Peyer's patch (tissue), 4 donors: ENCODE data around the gene PCBP1. TPM values are rescaled to one million over a fixed set of nuclear protein-coding genes. Genes with fewer than 3 reads are reported as not detected.
A peak's percentile ranks its signal among the peaks of the same experiment; 100 is the strongest.
"Not testable (repeated sequence)": the region's sequence is repeated elsewhere in the genome, so short reads cannot be mapped to it uniquely, and the experiment has no call there.

Source experiments
- DNase-seq, 3 donors: peaks; one replicate each; pipeline ENCODE4 v3.0.0-alpha.2; 2017 to 2019
- H3K27ac ChIP-seq, 4 donors: fragments of 200-600 bp; sonication (generic); one replicate each; pipeline ENCODE4 v1.5.1; 2016 to 2019
- H3K27me3 ChIP-seq, 2 donors: fragments of 200-600 bp; sonication (generic); one replicate each; pipeline ENCODE4 v1.5.1; 2019
- H3K36me3 ChIP-seq, 3 donors: fragments of 200-600 bp; sonication (generic); one replicate each; pipeline ENCODE4 v1.5.1; 2016 to 2019
- H3K4me1 ChIP-seq, 4 donors: fragments of 200-600 bp; sonication (generic); one replicate each; pipeline ENCODE4 v1.5.1; 2016 to 2019
- H3K4me3 ChIP-seq, 4 donors: fragments of 200-600 bp; sonication (generic); 1 replicate in 3 of 4; 2 replicates in 1 of 4; pipeline ENCODE4 v1.5.1; 2016 to 2019; ENCODE audit warnings: mild to moderate bottlenecking in 1 of 4
- H3K9me3 ChIP-seq, 4 donors: fragments of 200-600 bp; sonication (generic); one replicate each; pipeline ENCODE4 v1.5.1; 2016 to 2019; ENCODE audit warnings: mild to moderate bottlenecking in 1 of 4
- CTCF ChIP-seq, 6 experiments: fragments of 450-650 bp in 4 of 6; fragments of 200-600 bp in 2 of 6; sonication (generic) in 1 of 6; IDR thresholded peaks; one replicate each; pipeline ENCODE4 v1.5.1; 2017 to 2019; ENCODE audit warnings: antibody characterized with exemption in 6 of 6, mild to moderate bottlenecking in 3 of 6, moderate library complexity in 1 of 6
- POLR2A ChIP-seq, 2 donors: fragments of 450-650 bp; IDR thresholded peaks; one replicate each; pipeline ENCODE4 v1.5.1; 2017; ENCODE audit warnings: antibody characterized with exemption in 2 of 2, mild to moderate bottlenecking in 2 of 2, moderate library complexity in 2 of 2
- total RNA-seq, 4 donors: library from RNA; depleted of rRNA; stranded (reverse); fragments of >200 nt; gene quantifications; one replicate each; pipeline ENCODE4 v1.1.0, GENCODE V29; 2016

Gene PCBP1
- total RNA-seq, 4 donors from 2014 or later = 129 to 152 (median 134) TPM

GRCh38 chr2:70050631-70051425 lies 36.4 kb upstream of the PCBP1 start:
- Histone ChIP-seq H3K4me3 (no peak overlapping the region), H3K36me3 (peaks cover 0 to 47% (median 3%) of the 10 kb centered on the region in 3 donors), H3K4me1 (no peaks in the 10 kb centered on the region), H3K27me3 (no peaks in the 10 kb centered on the region), H3K27ac (no peak overlapping the region), H3K9me3 (no peaks in the 10 kb centered on the region)
- DNase-seq = no peak
- TF ChIP-seq POLR2A (IDR thresholded peaks at IDR 0.05) (no peak), CTCF (IDR thresholded peaks at IDR 0.05) (no peak)

GRCh38 chr2:70055259-70055658 lies 32.0 kb upstream of the PCBP1 start:
- not testable (repeated sequence) for H3K27me3 ChIP-seq, H3K4me3 ChIP-seq, H3K4me1 ChIP-seq, H3K9me3 ChIP-seq, H3K27ac ChIP-seq, DNase-seq
- H3K36me3 ChIP-seq = peaks cover 0 to 30% (median 3%) of the 10 kb centered on the region in 3 donors

- no peak overlapping the region for H3K4me3 ChIP-seq
- no peak overlapping the region for H3K27ac ChIP-seq
- H3K4me1 ChIP-seq = no peaks in the 10 kb centered on the region
- no peak for DNase-seq
- peaks cover 0 to 30% (median 0%) of the 10 kb centered on the region in 3 donors for H3K36me3 ChIP-seq
- H3K9me3 ChIP-seq = no peaks in the 10 kb centered on the region
- TF ChIP-seq POLR2A (IDR thresholded peaks at IDR 0.05) (no peak), CTCF (IDR thresholded peaks at IDR 0.05) (no peak)
- no peaks in the 10 kb centered on the region for H3K27me3 ChIP-seq
Measured at GRCh38 chr2:70061317-70061716, 26.0 kb upstream of the PCBP1 start.

- H3K27me3 ChIP-seq = no peaks in the 10 kb centered on the region
- TF ChIP-seq POLR2A (IDR thresholded peaks at IDR 0.05) (no peak), CTCF (IDR thresholded peaks at IDR 0.05) (no peak)
- H3K36me3 ChIP-seq = peaks cover 0 to 28% (median 0%) of the 10 kb centered on the region in 3 donors
- H3K9me3 ChIP-seq = no peaks in the 10 kb centered on the region
- no peak overlapping the region for H3K4me3 ChIP-seq
- no peak for DNase-seq
- no peaks in the 10 kb centered on the region for H3K4me1 ChIP-seq
- no peak overlapping the region for H3K27ac ChIP-seq
Measured at GRCh38 chr2:70062270-70062669, 25.0 kb upstream of the PCBP1 start.

GRCh38 chr2:70068119-70068518 lies 19.2 kb upstream of the PCBP1 start:
- TF ChIP-seq CTCF (IDR thresholded peaks at IDR 0.05) = no peak
- no peak for TF ChIP-seq POLR2A (IDR thresholded peaks at IDR 0.05)
- no peak for DNase-seq

GRCh38 chr2:70069049-70069448 lies 18.2 kb upstream of the PCBP1 start:
- Histone ChIP-seq H3K4me1 (peaks cover 5 to 12% (median 8%) of the 10 kb centered on the region in 4 donors), H3K36me3 (peaks cover 0 to 18% (median 0%) of the 10 kb centered on the region in 3 donors), H3K27ac (peak overlapping the region; percentile 57 to 88 (median 73)), H3K27me3 (no peaks in the 10 kb centered on the region), H3K4me3 (no peak overlapping the region), H3K9me3 (no peaks in the 10 kb centered on the region)
- TF ChIP-seq CTCF (IDR thresholded peaks at IDR 0.05) = no peak
- peak in 1 of 2 donors; percentile 31 for TF ChIP-seq POLR2A (IDR thresholded peaks at IDR 0.05)
- peak; percentile 29 to 86 (median 57) for DNase-seq

More at GRCh38 chr2:70068119-70068518, 19.2 kb upstream of the PCBP1 start:
- H3K9me3 ChIP-seq = no peaks in the 10 kb centered on the region
- peaks cover 5 to 12% (median 8%) of the 10 kb centered on the region in 4 donors for H3K4me1 ChIP-seq
- H3K36me3 ChIP-seq = peaks cover 0 to 22% (median 0%) of the 10 kb centered on the region in 3 donors
- no peak overlapping the region for H3K4me3 ChIP-seq
- H3K27me3 ChIP-seq = no peaks in the 10 kb centered on the region
- H3K27ac ChIP-seq = peak overlapping the region; percentile 38 to 88 (median 73)
